Esophagus squamous epithelium (tissue), 5 donors: ENCODE measurements around the gene GTPBP8. TPM values are rescaled to one million over a fixed set of nuclear protein-coding genes. Genes with fewer than 3 reads are reported as not detected.

Experiments
- DNase-seq: peaks from one replicate; lab custom pipeline; 2025; lab: John Stamatoyannopoulos, UW
- H3K27ac ChIP-seq, 4 donors: fragments of 200-600 bp; sonication (generic); one replicate each; pipeline ENCODE4 v1.5.1; 2016 to 2019; ENCODE audit warnings: mild to moderate bottlenecking in 1 of 4
- H3K27me3 ChIP-seq, 4 donors: fragments of 200-600 bp; sonication (generic); 1 replicate in 3 of 4; 2 replicates in 1 of 4; pipeline versions ENCODE4 v1.5.1 to v1.6.0; 2017 to 2021; ENCODE audit warnings: antibody characterized with exemption in 1 of 4
- H3K36me3 ChIP-seq, 3 donors: fragments of 200-600 bp; sonication (generic); one replicate each; pipeline ENCODE4 v1.5.1; 2016 to 2019
- H3K4me1 ChIP-seq, 3 donors: fragments of 200-600 bp; sonication (generic); one replicate each; pipeline ENCODE4 v1.5.1; 2017 to 2019
- H3K4me3 ChIP-seq, 4 donors: fragments of 200-600 bp; sonication (generic); 1 replicate in 3 of 4; 2 replicates in 1 of 4; pipeline ENCODE4 v1.5.1; 2016 to 2019; ENCODE audit warnings: mild to moderate bottlenecking in 2 of 4, moderate library complexity in 1 of 4
- H3K9me3 ChIP-seq, 3 donors: fragments of 200-600 bp; sonication (generic); one replicate each; pipeline ENCODE4 v1.5.1; 2016 to 2019
- POLR2A ChIP-seq, 4 donors: fragments of 450-650 bp; IDR thresholded peaks; one replicate each; pipeline ENCODE4 v1.6.1; 2017; ENCODE audit warnings: antibody characterized with exemption in 4 of 4, mild to moderate bottlenecking in 4 of 4, moderate library complexity in 3 of 4
- WGBS, 2 donors: methylation state at CpG; one replicate each; pipeline ENCODE4 v1.1.5; 2018; 5-methylcytosine and 5-hydroxymethylcytosine counted together
- intact Hi-C: fragments of 100-400 bp; cut with DNase I; formaldehyde crosslinking; loops from one replicate; pipeline ENCODE4 v1.15.0; 2022
- total RNA-seq, 4 donors: library from RNA; depleted of rRNA; stranded (reverse); fragments of >200 nt; gene quantifications; one replicate each; pipeline ENCODE4 v1.1.0, GENCODE V29; 2016
- TF ChIP-seq, protein P1 (sequence below), 6 experiments: fragments of 450-650 bp in 4 of 6; fragments of 200-600 bp in 2 of 6; sonication (generic) in 2 of 6; IDR thresholded peaks; one replicate each; pipeline ENCODE4 v1.5.1; 2016 to 2019; ENCODE audit warnings: antibody characterized with exemption in 6 of 6, mild to moderate bottlenecking in 4 of 6, moderate library complexity in 4 of 6
- donor health status: DM: yes; HTN: yes; CAD: no.

Gene GTPBP8
- total RNA-seq, 4 donors from 2014 or later, result 18.8 to 26.7 (median 20.8) TPM

DNA sequence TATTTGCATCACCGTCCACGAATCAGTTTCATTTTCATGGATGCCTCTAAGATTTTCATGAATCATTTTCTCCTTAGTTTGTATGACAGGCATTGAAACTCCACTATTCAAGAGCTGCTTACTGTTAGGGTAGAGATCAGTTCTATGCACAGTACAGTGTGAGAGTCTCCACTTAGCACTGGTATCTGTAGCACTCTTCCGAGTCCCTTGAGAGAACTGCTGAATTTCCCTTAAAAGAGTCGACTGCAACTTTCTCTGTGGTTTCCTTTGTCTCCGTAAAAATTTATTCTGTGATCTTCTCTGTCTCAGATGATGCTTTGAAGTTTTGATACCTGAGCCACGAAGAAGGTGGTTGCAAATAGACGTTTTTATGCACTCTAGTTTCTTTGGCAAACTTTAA, 14.8 kb downstream of the GTPBP8 start:
- Histone ChIP-seq H3K27ac (no peak overlapping the region), H3K9me3 (no peaks in the 10 kb centered on the region), H3K4me3 (no peak overlapping the region), H3K36me3 (peaks cover 0 to 100% (median 9%) of the 10 kb centered on the region in 3 donors), H3K4me1 (no peaks in the 10 kb centered on the region), H3K27me3 (no peaks in the 10 kb centered on the region)
- TF ChIP-seq, protein P1, sequence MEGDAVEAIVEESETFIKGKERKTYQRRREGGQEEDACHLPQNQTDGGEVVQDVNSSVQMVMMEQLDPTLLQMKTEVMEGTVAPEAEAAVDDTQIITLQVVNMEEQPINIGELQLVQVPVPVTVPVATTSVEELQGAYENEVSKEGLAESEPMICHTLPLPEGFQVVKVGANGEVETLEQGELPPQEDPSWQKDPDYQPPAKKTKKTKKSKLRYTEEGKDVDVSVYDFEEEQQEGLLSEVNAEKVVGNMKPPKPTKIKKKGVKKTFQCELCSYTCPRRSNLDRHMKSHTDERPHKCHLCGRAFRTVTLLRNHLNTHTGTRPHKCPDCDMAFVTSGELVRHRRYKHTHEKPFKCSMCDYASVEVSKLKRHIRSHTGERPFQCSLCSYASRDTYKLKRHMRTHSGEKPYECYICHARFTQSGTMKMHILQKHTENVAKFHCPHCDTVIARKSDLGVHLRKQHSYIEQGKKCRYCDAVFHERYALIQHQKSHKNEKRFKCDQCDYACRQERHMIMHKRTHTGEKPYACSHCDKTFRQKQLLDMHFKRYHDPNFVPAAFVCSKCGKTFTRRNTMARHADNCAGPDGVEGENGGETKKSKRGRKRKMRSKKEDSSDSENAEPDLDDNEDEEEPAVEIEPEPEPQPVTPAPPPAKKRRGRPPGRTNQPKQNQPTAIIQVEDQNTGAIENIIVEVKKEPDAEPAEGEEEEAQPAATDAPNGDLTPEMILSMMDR (IDR thresholded peaks at IDR 0.05), result no peak
- no peak for TF ChIP-seq POLR2A (IDR thresholded peaks at IDR 0.05)
- DNase-seq, result no peak
- intact Hi-C loops, result no loop called here
- WGBS, 2 donors, result 72 to 83% methylated on average over 7 of the region's 7 CpGs

DNA sequence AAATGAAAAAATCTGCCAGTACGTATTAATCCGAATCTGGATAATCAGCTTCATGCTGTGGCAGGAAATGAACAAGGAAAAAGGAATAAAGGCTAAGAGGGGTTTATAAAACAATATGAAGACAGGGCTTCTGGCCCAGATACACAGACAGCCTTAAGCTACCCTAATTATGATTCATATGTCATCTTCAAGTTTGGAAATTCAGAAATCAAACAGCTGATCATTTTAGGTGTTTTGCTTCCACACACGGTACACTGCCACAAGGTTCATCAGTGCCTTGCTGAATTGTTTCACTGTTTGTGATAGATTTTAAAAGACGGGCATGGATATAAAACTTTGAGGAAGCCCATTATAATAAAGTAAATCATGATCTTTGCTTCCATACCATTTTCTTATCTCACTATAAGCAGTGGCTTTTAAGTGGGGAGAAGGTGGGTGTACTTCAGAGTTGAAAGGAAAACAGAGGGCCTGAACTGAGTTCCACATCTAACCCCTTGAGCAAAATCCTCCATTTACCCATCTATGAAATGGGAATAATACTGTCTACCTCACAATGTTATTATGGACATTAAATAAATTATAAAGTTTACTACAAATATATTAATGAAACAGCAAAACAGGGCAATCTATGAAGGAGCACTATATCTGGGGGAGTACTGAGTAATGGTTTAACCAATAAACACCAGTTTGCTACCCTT, 15.7 kb downstream of the GTPBP8 start:
- no peaks in the 10 kb centered on the region for H3K9me3 ChIP-seq
- H3K27ac ChIP-seq, result no peak overlapping the region
- no peak for DNase-seq
- no peaks in the 10 kb centered on the region for H3K4me1 ChIP-seq
- no peaks in the 10 kb centered on the region for H3K27me3 ChIP-seq
- 60 to 64% methylated on average over 4 of the region's 4 CpGs for WGBS, 2 donors
- peaks cover 0 to 99% (median 9%) of the 10 kb centered on the region in 3 donors for H3K36me3 ChIP-seq
- no peak overlapping the region for H3K4me3 ChIP-seq
- intact Hi-C loops, result no loop called here
- no peak for TF ChIP-seq POLR2A (IDR thresholded peaks at IDR 0.05)
- TF ChIP-seq, protein P1 (IDR thresholded peaks at IDR 0.05), result no peak

DNA sequence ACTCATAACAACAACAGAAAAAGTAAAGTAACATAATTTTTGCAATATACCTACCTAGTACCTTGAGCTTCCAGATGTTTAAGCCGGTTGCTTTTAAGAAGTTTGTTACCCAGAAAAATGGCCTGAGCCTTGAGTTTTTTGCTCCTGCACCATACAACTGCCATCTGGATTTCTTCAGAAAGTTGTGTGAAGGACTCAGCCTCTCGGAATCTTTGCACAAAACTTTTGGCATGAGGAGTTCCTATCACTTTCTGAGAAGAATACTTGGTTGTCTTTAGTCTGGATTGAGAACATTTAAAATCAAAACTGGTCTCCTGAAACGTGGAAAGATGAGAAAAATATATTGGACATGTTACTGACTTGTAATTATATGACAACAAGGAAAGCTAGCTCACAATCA, 17.3 kb downstream of the GTPBP8 start:
- no peak for DNase-seq
- no peaks in the 10 kb centered on the region for H3K27me3 ChIP-seq
- WGBS, 2 donors, result 79 to 81% methylated on average over 3 of the region's 3 CpGs
- H3K27ac ChIP-seq, result no peak overlapping the region
- intact Hi-C loops, result no loop called here
- H3K36me3 ChIP-seq, result peaks cover 0 to 99% (median 9%) of the 10 kb centered on the region in 3 donors
- no peaks in the 10 kb centered on the region for H3K9me3 ChIP-seq
- no peaks in the 10 kb centered on the region for H3K4me1 ChIP-seq
- no peak for TF ChIP-seq POLR2A (IDR thresholded peaks at IDR 0.05)
- TF ChIP-seq, protein P1 (IDR thresholded peaks at IDR 0.05), result no peak
- no peak overlapping the region for H3K4me3 ChIP-seq

DNA sequence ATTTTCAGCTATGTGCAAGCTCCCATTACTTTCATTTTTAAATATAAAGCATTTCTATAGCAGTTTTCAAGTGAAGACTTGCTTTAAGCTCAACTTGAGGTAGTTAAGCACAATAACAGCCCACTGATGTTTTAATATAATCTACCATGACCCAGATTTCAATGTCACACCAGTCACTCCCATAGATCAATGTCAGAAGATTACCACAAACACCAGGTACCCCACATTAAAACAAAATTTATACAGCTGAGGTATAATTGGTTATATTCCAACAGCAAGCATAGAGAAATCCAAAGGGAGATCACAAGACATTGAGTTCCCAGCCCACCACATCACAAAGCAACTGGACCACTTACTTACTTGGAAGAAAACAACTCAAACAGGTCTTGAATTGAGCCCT, 22.8 kb downstream of the GTPBP8 start:
- peaks cover 0 to 16% (median 7%) of the 10 kb centered on the region in 3 donors for H3K4me1 ChIP-seq
- intact Hi-C loops, result no loop called here
- no peak for DNase-seq
- H3K36me3 ChIP-seq, result peaks cover 0 to 87% (median 9%) of the 10 kb centered on the region in 3 donors
- H3K27me3 ChIP-seq, result no peaks in the 10 kb centered on the region
- TF ChIP-seq, protein P1 (IDR thresholded peaks at IDR 0.05), result no peak
- TF ChIP-seq POLR2A (IDR thresholded peaks at IDR 0.05), result no peak
- H3K4me3 ChIP-seq, result no peak overlapping the region
- no peak overlapping the region for H3K27ac ChIP-seq
- H3K9me3 ChIP-seq, result no peaks in the 10 kb centered on the region

DNA sequence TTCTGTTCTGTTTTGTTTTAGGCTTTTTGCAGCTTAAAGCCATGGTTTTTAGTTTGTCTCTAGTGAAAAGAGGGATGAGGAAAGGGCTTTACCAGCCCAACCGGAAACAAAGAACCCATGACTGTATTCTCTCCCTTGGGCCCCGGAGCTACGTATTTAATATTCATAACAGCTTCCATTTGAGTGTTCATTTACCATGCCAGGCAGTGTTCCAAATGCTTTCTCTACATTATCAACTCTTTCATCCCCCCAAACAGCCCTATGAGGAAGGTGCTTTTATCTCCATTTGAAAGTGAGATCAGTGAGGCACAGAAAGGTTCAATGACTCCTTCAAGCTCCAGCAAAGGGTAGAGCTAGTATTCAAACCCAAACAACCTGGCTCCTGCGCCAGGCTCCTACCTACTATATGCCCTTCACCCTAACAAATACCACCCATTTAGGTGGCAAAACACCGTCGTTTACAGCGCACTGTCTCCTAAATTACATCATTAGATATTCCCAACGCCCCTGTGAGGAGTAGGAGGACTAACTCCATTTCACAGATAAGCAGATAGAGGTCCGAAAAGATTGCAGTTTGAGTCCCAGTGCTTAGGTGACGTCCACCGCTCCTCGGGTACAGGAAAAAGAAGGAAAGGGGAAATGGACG, 27.9 kb downstream of the GTPBP8 start:
- no peaks in the 10 kb centered on the region for H3K27me3 ChIP-seq
- no peaks in the 10 kb centered on the region for H3K9me3 ChIP-seq
- intact Hi-C loops, result no loop called here
- TF ChIP-seq POLR2A (IDR thresholded peaks at IDR 0.05), result no peak
- H3K4me1 ChIP-seq, result peaks cover 0 to 41% (median 10%) of the 10 kb centered on the region in 3 donors
- DNase-seq, result no peak
- H3K27ac ChIP-seq, result peak overlapping the region; percentile 85 to 96 (median 92)
- peaks cover 0 to 38% (median 0%) of the 10 kb centered on the region in 3 donors for H3K36me3 ChIP-seq
- WGBS, 2 donors, result 0 to 1% methylated on average over 13 of the region's 13 CpGs
- peak overlapping the region; percentile 62 to 95 (median 76) for H3K4me3 ChIP-seq
